Measurements from ENCODE around the gene KCNN3.

GRCh38 chr1:154767315-154768240 lies 102.5 kb downstream of the KCNN3 start:
- no peak for TF ChIP-seq ZFP3 (CRISPR knock-in tag; IDR thresholded peaks at IDR 0.05)
- TF ChIP-seq PATZ1 (CRISPR knock-in tag; IDR thresholded peaks at IDR 0.05; ENCODE audit: borderline replicate concordance): no peak
- TF ChIP-seq ZNF8 (CRISPR knock-in tag; IDR thresholded peaks at IDR 0.05): no peak
- TF ChIP-seq ARNTL (CRISPR knock-in tag; IDR thresholded peaks at IDR 0.05; ENCODE audit: borderline replicate concordance, low read depth): no peak
- TF ChIP-seq ZFP30 (CRISPR knock-in tag; IDR thresholded peaks at IDR 0.05): no peak
- no peak for TF ChIP-seq ZNF565 (CRISPR knock-in tag; conservative IDR thresholded peaks at IDR 0.05; ENCODE audit: low read depth)
- TF ChIP-seq, protein P1, sequence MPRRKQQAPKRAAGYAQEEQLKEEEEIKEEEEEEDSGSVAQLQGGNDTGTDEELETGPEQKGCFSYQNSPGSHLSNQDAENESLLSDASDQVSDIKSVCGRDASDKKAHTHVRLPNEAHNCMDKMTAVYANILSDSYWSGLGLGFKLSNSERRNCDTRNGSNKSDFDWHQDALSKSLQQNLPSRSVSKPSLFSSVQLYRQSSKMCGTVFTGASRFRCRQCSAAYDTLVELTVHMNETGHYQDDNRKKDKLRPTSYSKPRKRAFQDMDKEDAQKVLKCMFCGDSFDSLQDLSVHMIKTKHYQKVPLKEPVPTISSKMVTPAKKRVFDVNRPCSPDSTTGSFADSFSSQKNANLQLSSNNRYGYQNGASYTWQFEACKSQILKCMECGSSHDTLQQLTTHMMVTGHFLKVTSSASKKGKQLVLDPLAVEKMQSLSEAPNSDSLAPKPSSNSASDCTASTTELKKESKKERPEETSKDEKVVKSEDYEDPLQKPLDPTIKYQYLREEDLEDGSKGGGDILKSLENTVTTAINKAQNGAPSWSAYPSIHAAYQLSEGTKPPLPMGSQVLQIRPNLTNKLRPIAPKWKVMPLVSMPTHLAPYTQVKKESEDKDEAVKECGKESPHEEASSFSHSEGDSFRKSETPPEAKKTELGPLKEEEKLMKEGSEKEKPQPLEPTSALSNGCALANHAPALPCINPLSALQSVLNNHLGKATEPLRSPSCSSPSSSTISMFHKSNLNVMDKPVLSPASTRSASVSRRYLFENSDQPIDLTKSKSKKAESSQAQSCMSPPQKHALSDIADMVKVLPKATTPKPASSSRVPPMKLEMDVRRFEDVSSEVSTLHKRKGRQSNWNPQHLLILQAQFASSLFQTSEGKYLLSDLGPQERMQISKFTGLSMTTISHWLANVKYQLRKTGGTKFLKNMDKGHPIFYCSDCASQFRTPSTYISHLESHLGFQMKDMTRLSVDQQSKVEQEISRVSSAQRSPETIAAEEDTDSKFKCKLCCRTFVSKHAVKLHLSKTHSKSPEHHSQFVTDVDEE (CRISPR knock-in tag; IDR thresholded peaks at IDR 0.05): no peak
- no peak for TF ChIP-seq BACH2 (CRISPR knock-in tag; IDR thresholded peaks at IDR 0.05; ENCODE audit: borderline replicate concordance)
- TF ChIP-seq CSDC2 (CRISPR knock-in tag; IDR thresholded peaks at IDR 0.05): no peak
- TF ChIP-seq ZC3H10 (CRISPR knock-in tag; IDR thresholded peaks at IDR 0.05): no peak
- TF ChIP-seq CREB5 (CRISPR knock-in tag; IDR thresholded peaks at IDR 0.05; ENCODE audit: low read depth): no peak
- no peak for TF ChIP-seq TCF4 (CRISPR knock-in tag; IDR thresholded peaks at IDR 0.05; ENCODE audit: borderline replicate concordance)
- TF ChIP-seq POU6F1 (CRISPR knock-in tag; IDR thresholded peaks at IDR 0.05; ENCODE audit: borderline replicate concordance, low read depth): no peak
- TF ChIP-seq ISL1 (CRISPR knock-in tag; IDR thresholded peaks at IDR 0.05): peak; percentile 29; the same call in 1 of the 2 replicates

Measured in SK-N-SH treated with all-trans-retinoic acid at 6 μM for 48 hours (cell line).